ENCODE data around the gene MTX3.

MTX3 gene

DNA sequence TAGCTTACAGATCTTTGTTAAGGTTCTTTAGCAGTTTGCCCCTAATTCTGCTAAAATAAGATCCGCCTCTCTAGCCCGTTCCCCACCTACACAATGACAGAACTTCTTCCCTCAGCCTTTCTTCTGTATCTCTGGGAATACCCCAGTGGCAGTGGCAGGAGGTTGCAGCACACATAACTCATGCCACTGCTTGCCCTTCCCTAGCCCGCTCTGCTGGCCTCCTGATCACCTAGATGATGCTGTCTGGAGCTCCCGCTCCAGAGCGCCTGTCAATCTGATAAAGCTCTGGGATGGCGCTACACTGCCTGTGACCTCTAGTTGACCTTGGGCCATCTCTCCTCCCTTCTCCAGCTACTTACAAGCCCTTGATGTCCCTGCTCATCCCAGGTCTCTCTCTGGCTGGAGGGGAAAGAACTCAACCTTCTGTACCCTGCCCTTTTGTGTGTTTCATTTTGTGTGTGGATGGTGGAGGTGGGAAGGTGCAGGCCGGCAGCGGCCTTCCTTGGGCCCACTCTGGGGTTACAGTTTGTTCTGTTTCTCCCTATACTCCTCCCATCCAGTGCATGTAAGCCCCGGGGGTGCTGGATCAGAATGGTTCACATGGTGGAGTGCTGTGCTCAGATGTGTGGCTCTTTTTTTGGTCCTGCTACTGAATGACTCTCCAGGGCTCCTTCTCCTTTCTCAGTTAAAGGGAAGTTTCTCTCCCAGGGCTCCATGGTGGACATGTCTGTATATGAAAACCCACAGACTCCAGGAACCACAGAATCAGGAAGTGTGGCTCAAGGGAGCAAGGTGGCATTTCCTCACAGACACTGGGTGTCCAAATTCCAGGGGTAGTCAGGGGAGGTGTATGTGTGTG lies 29.1 kb downstream of the MTX3 start:
- WGBS (ENCODE audit: extremely low coverage, insufficient coverage, insufficient read length) = no CpG with 5 or more reads among the region's 9 CpGs
- H3K9ac ChIP-seq (ENCODE audit: low read length) = no peak overlapping the region

DNA sequence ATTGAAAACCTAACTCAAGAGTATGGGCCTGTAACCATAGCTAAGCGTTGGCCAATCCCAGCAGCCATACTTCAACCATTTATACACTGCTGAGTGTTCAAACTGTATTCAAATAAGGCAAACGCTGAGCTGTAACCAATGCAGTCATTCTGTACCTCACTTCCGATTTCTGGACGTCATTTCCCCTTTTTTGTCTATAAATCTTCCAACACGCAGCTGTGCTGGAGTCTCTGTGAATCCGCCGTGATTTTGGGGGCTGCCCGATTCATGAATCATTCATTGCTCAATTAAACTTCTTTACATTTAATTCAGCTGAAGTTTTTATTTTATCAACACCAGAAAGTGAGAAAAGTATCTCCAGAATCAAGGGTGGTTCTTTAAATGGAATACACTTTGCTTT lies 31.7 kb downstream of the MTX3 start:
- Histone ChIP-seq H2AK5ac (ENCODE audit: low read length) (no peak overlapping the region), H3K27ac (ENCODE audit: low read depth, low read length) (no peak overlapping the region), H3K23ac (ENCODE audit: low read length) (no peak overlapping the region), H3K4ac (ENCODE audit: low read depth, low read length) (no peak overlapping the region), H3K4me2 (ENCODE audit: low read length) (no peak overlapping the region), H3K4me3 (ENCODE audit: low read depth, low read length) (no peak overlapping the region), H3K4me1 (ENCODE audit: control insufficient read depth in 1 of 2, insufficient read depth in 2 of 2, low read length in 2 of 2) (peaks cover 13 to 14% of the 10 kb centered on the region in 2 experiments), H3K36me3 (ENCODE audit: control insufficient read depth in 1 of 2, insufficient read depth in 2 of 2, low read length in 2 of 2) (no peaks in the 10 kb centered on the region), H4K91ac (ENCODE audit: low read depth, low read length) (no peak overlapping the region), H2BK12ac (ENCODE audit: low read length) (no peak overlapping the region), H4K8ac (ENCODE audit: low read depth, low read length) (no peak overlapping the region), H2AFZ (ENCODE audit: insufficient read depth, low read length, poor library complexity) (no peak overlapping the region), H3K9ac (ENCODE audit: low read length) (no peak overlapping the region), H3K18ac (ENCODE audit: low read length) (no peak overlapping the region), H3K79me2 (ENCODE audit: control insufficient read depth, insufficient read depth, low read length, poor library complexity) (no peaks in the 10 kb centered on the region), H3K27me3 (ENCODE audit: insufficient read depth, low read length) (no peaks in the 10 kb centered on the region), H2BK120ac (ENCODE audit: insufficient read depth, low read length, poor library complexity) (no peak overlapping the region), H2BK5ac (ENCODE audit: low read depth, low read length, poor library complexity) (no peak overlapping the region), H3K9me3 (ENCODE audit: insufficient read depth, low read depth, low read length) (no peaks in the 10 kb centered on the region), H3K79me1 (ENCODE audit: low read length) (peaks cover 2% of the 10 kb centered on the region), H4K12ac (ENCODE audit: low read depth, low read length) (no peak overlapping the region), H3K14ac (ENCODE audit: low read length) (no peak overlapping the region)
- no peak for DNase-seq
- WGBS (ENCODE audit: extremely low coverage, insufficient coverage, insufficient read length) = no CpG with 5 or more reads among the region's 8 CpGs

More for the DNA sequence above, 29.1 kb downstream of the MTX3 start:
- no peak overlapping the region for H3K4me2 ChIP-seq (ENCODE audit: low read length)
- H2BK120ac ChIP-seq (ENCODE audit: insufficient read depth, low read length, poor library complexity) = no peak overlapping the region
- no peak overlapping the region for H3K27ac ChIP-seq (ENCODE audit: low read depth, low read length)
- H2BK5ac ChIP-seq (ENCODE audit: low read depth, low read length, poor library complexity) = no peak overlapping the region
- H3K79me2 ChIP-seq (ENCODE audit: control insufficient read depth, insufficient read depth, low read length, poor library complexity) = no peaks in the 10 kb centered on the region
- H3K4ac ChIP-seq (ENCODE audit: low read depth, low read length) = no peak overlapping the region
- H3K14ac ChIP-seq (ENCODE audit: low read length) = no peak overlapping the region
- H3K4me3 ChIP-seq (ENCODE audit: low read depth, low read length) = no peak overlapping the region
- H3K23ac ChIP-seq (ENCODE audit: low read length) = no peak overlapping the region
- H2AFZ ChIP-seq (ENCODE audit: insufficient read depth, low read length, poor library complexity) = no peak overlapping the region
- DNase-seq = no peak
- H3K4me1 ChIP-seq (ENCODE audit: control insufficient read depth in 1 of 2, insufficient read depth in 2 of 2, low read length in 2 of 2) = peaks cover 0 to 3% of the 10 kb centered on the region in 2 experiments
- H4K91ac ChIP-seq (ENCODE audit: low read depth, low read length) = no peak overlapping the region
- no peak overlapping the region for H4K8ac ChIP-seq (ENCODE audit: low read depth, low read length)
- no peaks in the 10 kb centered on the region for H3K27me3 ChIP-seq (ENCODE audit: insufficient read depth, low read length)
- H4K12ac ChIP-seq (ENCODE audit: low read depth, low read length) = no peak overlapping the region
- H3K18ac ChIP-seq (ENCODE audit: low read length) = no peak overlapping the region
- no peaks in the 10 kb centered on the region for H3K9me3 ChIP-seq (ENCODE audit: insufficient read depth, low read depth, low read length)
- H3K79me1 ChIP-seq (ENCODE audit: low read length) = no peaks in the 10 kb centered on the region
- no peak overlapping the region for H2BK12ac ChIP-seq (ENCODE audit: low read length)
- H2AK5ac ChIP-seq (ENCODE audit: low read length) = no peak overlapping the region
- H3K36me3 ChIP-seq (ENCODE audit: control insufficient read depth in 1 of 2, insufficient read depth in 2 of 2, low read length in 2 of 2) = no peaks in the 10 kb centered on the region

- Histone ChIP-seq H3K18ac (ENCODE audit: low read length) (no peak overlapping the region), H3K9me3 (ENCODE audit: insufficient read depth, low read depth, low read length) (no peaks in the 10 kb centered on the region), H3K79me1 (ENCODE audit: low read length) (peaks cover 2% of the 10 kb centered on the region), H3K4me1 (ENCODE audit: control insufficient read depth in 1 of 2, insufficient read depth in 2 of 2, low read length in 2 of 2) (peaks cover 11 to 13% of the 10 kb centered on the region in 2 experiments), H2AK5ac (ENCODE audit: low read length) (no peak overlapping the region), H3K23ac (ENCODE audit: low read length) (no peak overlapping the region), H4K8ac (ENCODE audit: low read depth, low read length) (no peak overlapping the region), H3K14ac (ENCODE audit: low read length) (no peak overlapping the region), H3K79me2 (ENCODE audit: control insufficient read depth, insufficient read depth, low read length, poor library complexity) (no peaks in the 10 kb centered on the region), H3K4me2 (ENCODE audit: low read length) (no peak overlapping the region), H2BK12ac (ENCODE audit: low read length) (no peak overlapping the region), H3K4ac (ENCODE audit: low read depth, low read length) (no peak overlapping the region), H3K27me3 (ENCODE audit: insufficient read depth, low read length) (no peaks in the 10 kb centered on the region), H2AFZ (ENCODE audit: insufficient read depth, low read length, poor library complexity) (no peak overlapping the region), H3K27ac (ENCODE audit: low read depth, low read length) (no peak overlapping the region), H4K91ac (ENCODE audit: low read depth, low read length) (no peak overlapping the region), H3K9ac (ENCODE audit: low read length) (no peak overlapping the region), H2BK5ac (ENCODE audit: low read depth, low read length, poor library complexity) (no peak overlapping the region), H4K12ac (ENCODE audit: low read depth, low read length) (no peak overlapping the region), H2BK120ac (ENCODE audit: insufficient read depth, low read length, poor library complexity) (no peak overlapping the region), H3K36me3 (ENCODE audit: control insufficient read depth in 1 of 2, insufficient read depth in 2 of 2, low read length in 2 of 2) (no peaks in the 10 kb centered on the region), H3K4me3 (ENCODE audit: low read depth, low read length) (no peak overlapping the region)
- no CpG with 5 or more reads among the region's 6 CpGs for WGBS (ENCODE audit: extremely low coverage, insufficient coverage, insufficient read length)
- peak in 1 of 2 donors; percentile 13 for DNase-seq
Measured at GRCh38 chr5:79955941-79956670, 35.0 kb downstream of the MTX3 start.

DNA sequence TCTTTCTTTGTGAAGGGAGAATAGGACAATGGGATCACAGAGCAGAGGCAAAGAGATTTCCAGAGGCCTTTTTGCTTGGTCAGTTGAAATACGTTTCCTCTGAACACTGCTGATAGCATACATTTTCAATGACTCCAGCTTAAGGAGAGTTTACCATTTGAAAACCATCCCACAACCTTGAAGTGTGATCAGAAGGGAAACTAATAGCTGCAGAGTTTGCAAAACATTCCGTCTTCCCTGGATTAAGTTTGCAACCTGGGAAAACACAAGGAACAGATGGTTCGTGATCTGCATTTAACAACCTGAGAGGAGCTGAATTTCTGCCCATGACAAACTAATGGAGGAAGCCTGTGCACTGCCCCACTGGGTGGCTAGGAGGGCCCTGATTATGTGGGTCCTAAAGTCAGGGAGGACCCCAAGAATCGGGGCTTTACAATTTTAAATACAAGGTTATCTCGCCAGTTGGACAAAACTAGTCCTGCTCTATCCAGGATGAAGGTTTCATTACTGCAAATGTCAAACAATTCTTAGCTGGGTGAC lies 35.6 kb downstream of the MTX3 start:
- DNase-seq = no peak
- H2AK5ac ChIP-seq (ENCODE audit: low read length) = no peak overlapping the region
- H2BK12ac ChIP-seq (ENCODE audit: low read length) = no peak overlapping the region
- no peak overlapping the region for H2BK120ac ChIP-seq (ENCODE audit: insufficient read depth, low read length, poor library complexity)
- no peak overlapping the region for H3K4me2 ChIP-seq (ENCODE audit: low read length)
- no CpG with 5 or more reads among the region's 5 CpGs for WGBS (ENCODE audit: extremely low coverage, insufficient coverage, insufficient read length)
- H2BK5ac ChIP-seq (ENCODE audit: low read depth, low read length, poor library complexity) = no peak overlapping the region
- H4K12ac ChIP-seq (ENCODE audit: low read depth, low read length) = no peak overlapping the region
- peaks cover 11 to 13% of the 10 kb centered on the region in 2 experiments for H3K4me1 ChIP-seq (ENCODE audit: control insufficient read depth in 1 of 2, insufficient read depth in 2 of 2, low read length in 2 of 2)
- H3K18ac ChIP-seq (ENCODE audit: low read length) = no peak overlapping the region
- H3K27me3 ChIP-seq (ENCODE audit: insufficient read depth, low read length) = no peaks in the 10 kb centered on the region
- H3K4me3 ChIP-seq (ENCODE audit: low read depth, low read length) = no peak overlapping the region
- no peak overlapping the region for H3K23ac ChIP-seq (ENCODE audit: low read length)
- no peak overlapping the region for H3K9ac ChIP-seq (ENCODE audit: low read length)
- no peak overlapping the region for H3K14ac ChIP-seq (ENCODE audit: low read length)
- no peak overlapping the region for H2AFZ ChIP-seq (ENCODE audit: insufficient read depth, low read length, poor library complexity)
- H4K8ac ChIP-seq (ENCODE audit: low read depth, low read length) = no peak overlapping the region
- no peaks in the 10 kb centered on the region for H3K36me3 ChIP-seq (ENCODE audit: control insufficient read depth in 1 of 2, insufficient read depth in 2 of 2, low read length in 2 of 2)
- no peaks in the 10 kb centered on the region for H3K9me3 ChIP-seq (ENCODE audit: insufficient read depth, low read depth, low read length)
- no peak overlapping the region for H3K4ac ChIP-seq (ENCODE audit: low read depth, low read length)
- peaks cover 2% of the 10 kb centered on the region for H3K79me1 ChIP-seq (ENCODE audit: low read length)
- H3K79me2 ChIP-seq (ENCODE audit: control insufficient read depth, insufficient read depth, low read length, poor library complexity) = no peaks in the 10 kb centered on the region
- H3K27ac ChIP-seq (ENCODE audit: low read depth, low read length) = peak overlapping the region; percentile 20
- H4K91ac ChIP-seq (ENCODE audit: low read depth, low read length) = no peak overlapping the region
